Parathyroid adenoma (tissue), 2 donors: ENCODE results near the gene PDGFB.
A peak's percentile ranks its signal among the peaks of the same experiment; 100 is the strongest.

ENCODE experiments used
- H2AFZ ChIP-seq: fragments of 300-600 bp; sonication (generic); one replicate; pipeline ENCODE4 v1.7.0; 2017; ENCODE audit warnings: antibody characterized with exemption, mild to moderate bottlenecking
- H3K27ac ChIP-seq: fragments of 300-600 bp; sonication (generic); one replicate; pipeline ENCODE4 v1.7.0; 2017
- H3K27me3 ChIP-seq: fragments of 300-600 bp; sonication (generic); one replicate; pipeline ENCODE4 v1.7.0; 2017; ENCODE audit warnings: low read length; ENCODE audit not compliant: control insufficient read depth, insufficient read depth
- H3K36me3 ChIP-seq: fragments of 300-600 bp; sonication (generic); one replicate; pipeline ENCODE4 v1.7.0; 2017; ENCODE audit warnings: low read length; ENCODE audit not compliant: control insufficient read depth, insufficient read depth
- H3K4me1 ChIP-seq: fragments of 300-600 bp; sonication (generic); one replicate; pipeline ENCODE4 v1.7.0; 2017; ENCODE audit warnings: control low read depth
- H3K4me2 ChIP-seq: fragments of 300-600 bp; sonication (generic); one replicate; pipeline ENCODE4 v1.7.0; 2017; ENCODE audit warnings: low read length
- H3K4me3 ChIP-seq: fragments of 300-600 bp; sonication (generic); one replicate; pipeline ENCODE4 v1.7.0; 2017; ENCODE audit warnings: low read depth, low read length
- H3K79me2 ChIP-seq: fragments of 300-600 bp; sonication (generic); one replicate; pipeline ENCODE4 v1.7.0; 2017; ENCODE audit warnings: control low read depth
- H3K9ac ChIP-seq: fragments of 300-600 bp; sonication (generic); one replicate; pipeline ENCODE4 v1.7.0; 2017; ENCODE audit warnings: mild to moderate bottlenecking
- H3K9me3 ChIP-seq: fragments of 300-600 bp; sonication (generic); one replicate; pipeline ENCODE4 v1.7.0; 2017; ENCODE audit warnings: low read length; ENCODE audit not compliant: control insufficient read depth
- CTCF ChIP-seq: fragments of 300-600 bp; sonication (generic); IDR thresholded peaks from one replicate; pipeline ENCODE4 v1.7.0; 2017; ENCODE audit warnings: antibody characterized with exemption, mild to moderate bottlenecking
- donor health status: primary hyperparathyroidism.

The PDGFB gene

GRCh38 chr22:39288135-39288898, 43.5 kb upstream of the PDGFB start:
- H3K4me2 ChIP-seq, result no peak overlapping the region
- H3K36me3 ChIP-seq, result no peaks in the 10 kb centered on the region
- no peak overlapping the region for H2AFZ ChIP-seq
- no peaks in the 10 kb centered on the region for H3K79me2 ChIP-seq
- H3K27me3 ChIP-seq, result no peaks in the 10 kb centered on the region
- peak overlapping the region; percentile 75 for H3K27ac ChIP-seq
- no peak overlapping the region for H3K4me3 ChIP-seq
- peaks cover 27% of the 10 kb centered on the region for H3K4me1 ChIP-seq
- H3K9me3 ChIP-seq, result no peaks in the 10 kb centered on the region
- no peak for TF ChIP-seq CTCF
- no peak overlapping the region for H3K9ac ChIP-seq

DNA sequence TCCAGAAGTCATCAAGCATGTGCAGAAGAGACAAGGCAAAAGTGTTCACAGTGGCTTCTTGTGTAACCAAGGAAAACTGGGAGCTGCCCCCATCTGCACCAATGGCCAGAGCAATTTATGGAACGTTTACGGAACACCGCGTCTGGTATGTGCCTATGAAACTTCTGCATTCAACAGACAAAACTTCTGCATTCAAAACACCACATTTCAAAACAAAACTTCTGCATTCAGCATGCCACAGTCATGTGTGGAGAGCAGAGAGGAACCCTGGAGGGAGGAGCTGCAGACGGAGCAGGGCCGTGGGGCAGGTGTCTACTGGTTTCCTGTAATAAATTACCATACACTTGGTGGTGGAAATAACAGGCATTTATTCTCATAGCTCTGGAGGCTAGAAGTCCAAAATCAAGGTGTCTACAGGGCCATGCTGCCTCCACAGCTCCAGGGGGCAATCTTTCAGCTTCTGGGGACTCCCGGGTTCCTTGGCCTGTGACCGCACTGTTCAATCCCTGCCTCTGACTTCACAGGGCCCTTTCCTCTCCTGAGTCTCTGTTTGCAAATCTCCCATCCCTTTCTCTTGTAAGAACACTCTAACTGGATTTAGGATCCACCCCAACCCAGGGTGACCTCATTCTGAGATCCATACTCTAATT, 42.4 kb upstream of the PDGFB start:
- Histone ChIP-seq H3K4me2 (peak overlapping the region; percentile 16), H3K9me3 (no peaks in the 10 kb centered on the region), H3K4me3 (no peak overlapping the region), H3K9ac (no peak overlapping the region), H3K27me3 (no peaks in the 10 kb centered on the region), H2AFZ (peak overlapping the region; percentile 64), H3K27ac (peak overlapping the region; percentile 75), H3K4me1 (peaks cover 26% of the 10 kb centered on the region), H3K36me3 (no peaks in the 10 kb centered on the region), H3K79me2 (no peaks in the 10 kb centered on the region)
- no peak for TF ChIP-seq CTCF

- no peak for TF ChIP-seq CTCF
- Histone ChIP-seq H3K4me2 (no peak overlapping the region), H3K9me3 (no peaks in the 10 kb centered on the region), H3K9ac (no peak overlapping the region), H2AFZ (no peak overlapping the region), H3K79me2 (no peaks in the 10 kb centered on the region), H3K27ac (no peak overlapping the region), H3K4me1 (peaks cover 15% of the 10 kb centered on the region), H3K36me3 (no peaks in the 10 kb centered on the region), H3K27me3 (no peaks in the 10 kb centered on the region), H3K4me3 (no peak overlapping the region)
Observed at GRCh38 chr22:39284983-39285382, 40.2 kb upstream of the PDGFB start.

DNA sequence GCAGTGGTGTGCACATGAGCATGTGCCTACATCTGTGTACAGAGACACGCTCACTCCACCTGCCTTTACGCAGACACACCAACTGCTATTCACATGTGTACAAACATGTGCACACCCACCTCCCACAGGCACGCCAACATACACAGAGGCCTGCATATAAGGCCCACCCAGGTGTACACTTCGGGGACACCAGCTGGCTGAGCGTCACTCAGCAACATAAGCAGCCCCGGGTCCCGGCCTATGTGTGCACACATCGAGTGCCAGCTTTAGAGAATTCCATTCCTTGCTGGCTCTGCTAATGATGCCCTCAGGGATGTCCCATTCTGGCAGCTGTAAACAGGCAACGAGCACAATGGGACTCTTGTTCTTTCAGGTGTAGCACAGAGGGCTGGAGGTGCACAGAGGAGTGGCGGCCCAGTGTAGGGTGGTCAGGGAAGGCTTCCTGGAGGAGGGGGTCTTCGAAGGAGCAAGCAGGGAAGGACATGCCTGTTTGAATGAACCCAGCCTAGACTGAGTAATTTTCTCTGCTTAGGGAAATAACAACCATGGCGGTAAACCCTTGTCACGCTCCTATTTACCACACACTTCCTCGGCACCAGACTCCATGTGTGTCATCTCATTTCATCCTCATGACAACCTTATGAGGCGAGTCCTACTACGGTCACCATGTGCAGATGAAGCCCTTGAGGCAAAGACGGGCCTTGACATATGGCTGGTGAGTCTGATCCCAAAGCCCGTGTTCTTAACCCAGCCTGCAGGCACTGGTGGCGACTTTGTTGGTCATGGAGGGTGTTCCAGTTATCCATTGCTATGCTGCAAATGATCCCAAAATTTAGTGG, 39.6 kb upstream of the PDGFB start:
- H3K4me1 ChIP-seq, result peaks cover 15% of the 10 kb centered on the region
- no peak overlapping the region for H3K9ac ChIP-seq
- H3K27ac ChIP-seq, result peak overlapping the region; percentile 96
- H3K4me3 ChIP-seq, result no peak overlapping the region
- H3K4me2 ChIP-seq, result no peak overlapping the region
- H3K9me3 ChIP-seq, result no peaks in the 10 kb centered on the region
- no peak for TF ChIP-seq CTCF
- no peak overlapping the region for H2AFZ ChIP-seq
- no peaks in the 10 kb centered on the region for H3K27me3 ChIP-seq
- H3K36me3 ChIP-seq, result no peaks in the 10 kb centered on the region
- no peaks in the 10 kb centered on the region for H3K79me2 ChIP-seq
